CD14-positive monocyte (primary cell): ENCODE results near the gene LAMA3. TPM values are rescaled to one million over a fixed set of nuclear protein-coding genes. Genes with fewer than 3 reads are reported as not detected.

Experiments
- DNase-seq, 3 donors: peaks; one replicate each; pipeline ENCODE4 v3.0.0-alpha.2; 2011 to 2022
- H2AFZ ChIP-seq: 2 replicates; pipeline ENCODE4 v1.6.0; 2012; ENCODE audit warnings: mild to moderate bottlenecking, low read depth, low read length, inconsistent platforms; ENCODE audit not compliant: insufficient read depth, poor library complexity, severe bottlenecking
- H3K27ac ChIP-seq, 2 donors: 1 replicate in 1 of 2; 2 replicates in 1 of 2; pipeline ENCODE4 v1.5.1; 2012 to 2013; ENCODE audit warnings: low read length in 2 of 2, control low read depth in 1 of 2, inconsistent platforms in 1 of 2, low read depth in 1 of 2, mild to moderate bottlenecking in 1 of 2
- H3K27me3 ChIP-seq, 2 donors: one replicate each; pipeline versions ENCODE4 v1.6.0 to v1.6.1; 2011 to 2013; ENCODE audit warnings: low read length in 2 of 2; ENCODE audit not compliant: control insufficient read depth in 2 of 2, insufficient read depth in 2 of 2
- H3K36me3 ChIP-seq, 2 donors: replicated peaks in 1 of 2; 1 replicate in 1 of 2; 2 replicates in 1 of 2; pipeline versions ENCODE4 v1.5.1 to v1.6.1; 2012 to 2013; ENCODE audit warnings: low read length in 2 of 2, control low read depth in 1 of 2, inconsistent platforms in 1 of 2, mild to moderate bottlenecking in 1 of 2; ENCODE audit not compliant: insufficient read depth in 2 of 2, control insufficient read depth in 1 of 2
- H3K4me1 ChIP-seq, 2 donors: 1 replicate in 1 of 2; 2 replicates in 1 of 2; pipeline versions ENCODE4 v1.5.1 to v1.6.1; 2012 to 2013; ENCODE audit warnings: low read length in 2 of 2, control low read depth in 1 of 2, inconsistent platforms in 1 of 2, mild to moderate bottlenecking in 1 of 2, moderate library complexity in 1 of 2; ENCODE audit not compliant: insufficient read depth in 2 of 2, control insufficient read depth in 1 of 2
- H3K4me2 ChIP-seq: replicated peaks from 2 replicates; pipeline ENCODE3; 2012; ENCODE audit warnings: low read length, moderate library complexity, mild to moderate bottlenecking; ENCODE audit not compliant: poor library complexity, severe bottlenecking; ENCODE audit errors: extremely low read depth
- H3K4me3 ChIP-seq, 3 experiments: fragments of 200-600 bp in 1 of 3; sonication (generic) in 1 of 3; replicated peaks in 1 of 3; 1 replicate in 2 of 3; 2 replicates in 1 of 3; pipeline ENCODE4 v1.5.1; 2011 to 2013; ENCODE audit warnings: low read length in 3 of 3, mild to moderate bottlenecking in 3 of 3, control low read depth in 2 of 3, low read depth in 2 of 3, inconsistent platforms in 1 of 3, moderate library complexity in 1 of 3
- H3K79me2 ChIP-seq: 2 replicates; pipeline ENCODE4 v1.6.0; 2012; ENCODE audit warnings: mild to moderate bottlenecking, control low read depth, inconsistent platforms, low read length, moderate library complexity; ENCODE audit not compliant: insufficient read depth
- H3K9ac ChIP-seq: 2 replicates; pipeline ENCODE4 v1.6.0; 2017; ENCODE audit warnings: low read length, mild to moderate bottlenecking; ENCODE audit not compliant: insufficient read depth, poor library complexity, severe bottlenecking
- H3K9me3 ChIP-seq, 2 donors: replicated peaks in 1 of 2; 1 replicate in 1 of 2; 2 replicates in 1 of 2; pipeline versions ENCODE4 v1.5.1 to v1.6.1; 2012 to 2013; ENCODE audit warnings: low read length in 2 of 2, control low read depth in 1 of 2; ENCODE audit not compliant: control insufficient read depth in 1 of 2, insufficient read depth in 1 of 2
- H4K20me1 ChIP-seq: 2 replicates; pipeline ENCODE4 v1.6.0; 2012; ENCODE audit warnings: mild to moderate bottlenecking, low read length, control low read depth, moderate library complexity; ENCODE audit not compliant: insufficient read depth
- H3K27ac Mint-ChIP-seq, 7 donors: one replicate each; pipeline ENCODE4 v1.8.0; 2020; ENCODE audit warnings: mild to moderate bottlenecking in 7 of 7, mixed read lengths in 7 of 7, moderate library complexity in 6 of 7, inconsistent platforms in 2 of 7
- H3K27me3 Mint-ChIP-seq, 3 donors: one replicate each; pipeline ENCODE4 v1.8.0; 2021 to 2022; ENCODE audit warnings: low read depth in 3 of 3, mild to moderate bottlenecking in 3 of 3, mixed read lengths in 3 of 3, moderate library complexity in 3 of 3, inconsistent platforms in 1 of 3
- H3K36me3 Mint-ChIP-seq, 2 donors: one replicate each; pipeline ENCODE4 v1.8.0; 2020; ENCODE audit warnings: mixed read lengths in 2 of 2, inconsistent platforms in 1 of 2, mild to moderate bottlenecking in 1 of 2
- H3K4me1 Mint-ChIP-seq: one replicate; pipeline ENCODE4 v1.8.0; 2020; ENCODE audit warnings: mild to moderate bottlenecking, mixed read lengths
- H3K4me3 Mint-ChIP-seq, 2 donors: one replicate each; pipeline ENCODE4 v1.8.0; 2020; ENCODE audit warnings: mild to moderate bottlenecking in 2 of 2, mixed read lengths in 2 of 2, moderate library complexity in 1 of 2
- H3K9me3 Mint-ChIP-seq, 7 donors: one replicate each; pipeline ENCODE4 v1.8.0; 2020 to 2022; ENCODE audit warnings: mixed read lengths in 7 of 7, mild to moderate bottlenecking in 6 of 7, moderate library complexity in 6 of 7, inconsistent platforms in 2 of 7
- WGBS: methylation state at CpG from one replicate; pipeline ENCODE4 v1.1.5; 2013; ENCODE audit warnings: missing lambda C conversion rate; ENCODE audit not compliant: insufficient coverage; 5-methylcytosine and 5-hydroxymethylcytosine counted together
- intact Hi-C, 2 donors: fragments of 100-400 bp; cut with micrococcal nuclease; formaldehyde crosslinking; loops; one replicate each; pipeline versions ENCODE4 v1.15.0 to v1.15.1; 2023
- polyA plus RNA-seq, 3 donors: library from polyadenylated mRNA; depleted of rRNA in 1 of 3; unstranded in 2 of 3; stranded (reverse) in 1 of 3; fragments of 300-500 nt in 2 of 3; fragments of >200 nt in 1 of 3; fragmentation: Illumina TruSeq in 2 of 3; gene quantifications; 1 replicate in 2 of 3; 2 replicates in 1 of 3; pipeline ENCODE4 v1.2.3, GENCODE V29; 2012 to 2021
- TF ChIP-seq, protein P1 (sequence below): fragments of 200-600 bp; IDR thresholded peaks from one replicate; pipeline ENCODE4 v1.8.0; 2022; ENCODE audit warnings: antibody characterized with exemption, mild to moderate bottlenecking

The LAMA3 gene
- polyA plus RNA-seq, 3 donors, result not detected

- intact Hi-C loops, result no loop called here
- Mint-ChIP-seq H3K36me3 (no peaks in the 10 kb centered on the region), H3K27ac (no peak overlapping the region), H3K4me1 (no peaks in the 10 kb centered on the region), H3K27me3 (peaks cover 0 to 2% (median 0%) of the 10 kb centered on the region in 3 donors), H3K4me3 (no peak overlapping the region), H3K9me3 (peaks cover 0 to 3% (median 1%) of the 10 kb centered on the region in 7 donors)
- 100% methylated on average over 1 of the region's 5 CpGs for WGBS
- no peak for DNase-seq
- no peaks in the 10 kb centered on the region for H3K9me3 ChIP-seq
- no peaks in the 10 kb centered on the region for H3K79me2 ChIP-seq
- H3K4me2 ChIP-seq, result no peak overlapping the region
- no peak overlapping the region for H3K27ac ChIP-seq
- H3K4me1 ChIP-seq, result no peaks in the 10 kb centered on the region
- no peak overlapping the region for H2AFZ ChIP-seq
- TF ChIP-seq, protein P1, sequence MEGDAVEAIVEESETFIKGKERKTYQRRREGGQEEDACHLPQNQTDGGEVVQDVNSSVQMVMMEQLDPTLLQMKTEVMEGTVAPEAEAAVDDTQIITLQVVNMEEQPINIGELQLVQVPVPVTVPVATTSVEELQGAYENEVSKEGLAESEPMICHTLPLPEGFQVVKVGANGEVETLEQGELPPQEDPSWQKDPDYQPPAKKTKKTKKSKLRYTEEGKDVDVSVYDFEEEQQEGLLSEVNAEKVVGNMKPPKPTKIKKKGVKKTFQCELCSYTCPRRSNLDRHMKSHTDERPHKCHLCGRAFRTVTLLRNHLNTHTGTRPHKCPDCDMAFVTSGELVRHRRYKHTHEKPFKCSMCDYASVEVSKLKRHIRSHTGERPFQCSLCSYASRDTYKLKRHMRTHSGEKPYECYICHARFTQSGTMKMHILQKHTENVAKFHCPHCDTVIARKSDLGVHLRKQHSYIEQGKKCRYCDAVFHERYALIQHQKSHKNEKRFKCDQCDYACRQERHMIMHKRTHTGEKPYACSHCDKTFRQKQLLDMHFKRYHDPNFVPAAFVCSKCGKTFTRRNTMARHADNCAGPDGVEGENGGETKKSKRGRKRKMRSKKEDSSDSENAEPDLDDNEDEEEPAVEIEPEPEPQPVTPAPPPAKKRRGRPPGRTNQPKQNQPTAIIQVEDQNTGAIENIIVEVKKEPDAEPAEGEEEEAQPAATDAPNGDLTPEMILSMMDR, result no peak
- H4K20me1 ChIP-seq, result no peaks in the 10 kb centered on the region
- no peaks in the 10 kb centered on the region for H3K36me3 ChIP-seq
- H3K4me3 ChIP-seq, result no peak overlapping the region
- H3K9ac ChIP-seq, result no peak overlapping the region
- no peaks in the 10 kb centered on the region for H3K27me3 ChIP-seq
These were observed 72.7 kb downstream of the LAMA3 start for GRCh38 chr18:23761941-23762340.

- Histone ChIP-seq H3K9ac (no peak overlapping the region), H3K79me2 (no peaks in the 10 kb centered on the region), H3K4me2 (no peak overlapping the region), H3K9me3 (no peaks in the 10 kb centered on the region), H3K36me3 (no peaks in the 10 kb centered on the region), H3K4me1 (no peaks in the 10 kb centered on the region), H2AFZ (no peak overlapping the region), H3K27me3 (no peaks in the 10 kb centered on the region), H3K27ac (no peak overlapping the region), H3K4me3 (no peak overlapping the region), H4K20me1 (no peaks in the 10 kb centered on the region)
- 94% methylated on average over 2 of the region's 4 CpGs for WGBS
- H3K4me3 Mint-ChIP-seq, result no peak overlapping the region
- H3K4me1 Mint-ChIP-seq, result no peaks in the 10 kb centered on the region
- peaks cover 0 to 2% (median 0%) of the 10 kb centered on the region in 3 donors for H3K27me3 Mint-ChIP-seq
- no peak for DNase-seq
- H3K36me3 Mint-ChIP-seq, result no peaks in the 10 kb centered on the region
- H3K9me3 Mint-ChIP-seq, result peaks cover 3 to 10% (median 5%) of the 10 kb centered on the region in 7 donors
- intact Hi-C loops, result no loop called here
- H3K27ac Mint-ChIP-seq, result no peak overlapping the region
- TF ChIP-seq, protein P1, result no peak
These were observed 74.1 kb downstream of the LAMA3 start for GRCh38 chr18:23763343-23763742.
